Measurements from ENCODE around the gene STARD8. TPM values are rescaled to one million over a fixed set of nuclear protein-coding genes. Genes with fewer than 3 reads are reported as not detected.
A peak's percentile ranks its signal among the peaks of the same experiment; 100 is the strongest.

Gene STARD8
- total RNA-seq, 1 donor: 2.9 TPM

DNA sequence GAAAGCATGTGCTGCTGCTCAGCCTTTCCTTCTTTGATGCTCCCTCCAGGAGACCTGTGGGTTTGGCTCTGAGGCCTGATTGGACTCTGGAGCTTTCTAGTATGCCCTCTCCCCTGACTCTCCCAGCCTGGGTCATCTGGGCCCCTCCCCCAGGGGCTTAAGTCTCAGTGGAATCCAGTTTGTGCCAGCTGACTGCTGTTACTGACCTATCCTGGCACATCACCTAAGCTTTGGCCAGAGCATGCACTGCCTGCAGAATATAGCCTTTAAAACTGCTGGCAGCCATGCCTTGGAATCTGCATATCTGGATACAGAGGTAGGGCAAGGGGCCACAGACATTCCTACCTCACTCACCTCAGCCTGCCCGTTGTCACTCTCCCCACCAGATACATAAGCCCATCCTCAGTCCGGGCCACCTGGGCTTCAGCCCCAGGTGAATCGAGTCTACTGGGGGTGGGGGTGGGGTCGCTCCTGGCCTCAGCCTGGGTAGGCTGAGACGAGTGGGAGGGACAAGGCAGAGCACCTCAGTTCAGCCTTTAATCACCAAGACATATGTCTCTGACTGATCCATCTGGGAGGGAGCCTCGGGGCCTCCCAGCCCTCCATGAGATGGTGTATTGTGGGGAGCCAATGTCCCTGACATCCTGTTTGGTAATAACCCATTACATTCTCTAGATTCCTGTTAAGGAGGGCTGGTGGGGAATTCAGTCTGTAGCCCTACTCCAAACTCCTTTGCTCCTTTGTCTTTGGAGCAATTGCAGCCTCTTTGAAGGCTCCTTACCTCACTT, 61.2 kb downstream of the STARD8 start:
- TF ChIP-seq, protein P1, sequence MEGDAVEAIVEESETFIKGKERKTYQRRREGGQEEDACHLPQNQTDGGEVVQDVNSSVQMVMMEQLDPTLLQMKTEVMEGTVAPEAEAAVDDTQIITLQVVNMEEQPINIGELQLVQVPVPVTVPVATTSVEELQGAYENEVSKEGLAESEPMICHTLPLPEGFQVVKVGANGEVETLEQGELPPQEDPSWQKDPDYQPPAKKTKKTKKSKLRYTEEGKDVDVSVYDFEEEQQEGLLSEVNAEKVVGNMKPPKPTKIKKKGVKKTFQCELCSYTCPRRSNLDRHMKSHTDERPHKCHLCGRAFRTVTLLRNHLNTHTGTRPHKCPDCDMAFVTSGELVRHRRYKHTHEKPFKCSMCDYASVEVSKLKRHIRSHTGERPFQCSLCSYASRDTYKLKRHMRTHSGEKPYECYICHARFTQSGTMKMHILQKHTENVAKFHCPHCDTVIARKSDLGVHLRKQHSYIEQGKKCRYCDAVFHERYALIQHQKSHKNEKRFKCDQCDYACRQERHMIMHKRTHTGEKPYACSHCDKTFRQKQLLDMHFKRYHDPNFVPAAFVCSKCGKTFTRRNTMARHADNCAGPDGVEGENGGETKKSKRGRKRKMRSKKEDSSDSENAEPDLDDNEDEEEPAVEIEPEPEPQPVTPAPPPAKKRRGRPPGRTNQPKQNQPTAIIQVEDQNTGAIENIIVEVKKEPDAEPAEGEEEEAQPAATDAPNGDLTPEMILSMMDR (IDR thresholded peaks at IDR 0.05; ENCODE audit: insufficient read depth, low read length): no peak
- H3K4me3 ChIP-seq (ENCODE audit: low read depth, low read length): no peak overlapping the region
- DNase-seq (ENCODE audit: low read depth): no peak

DNA sequence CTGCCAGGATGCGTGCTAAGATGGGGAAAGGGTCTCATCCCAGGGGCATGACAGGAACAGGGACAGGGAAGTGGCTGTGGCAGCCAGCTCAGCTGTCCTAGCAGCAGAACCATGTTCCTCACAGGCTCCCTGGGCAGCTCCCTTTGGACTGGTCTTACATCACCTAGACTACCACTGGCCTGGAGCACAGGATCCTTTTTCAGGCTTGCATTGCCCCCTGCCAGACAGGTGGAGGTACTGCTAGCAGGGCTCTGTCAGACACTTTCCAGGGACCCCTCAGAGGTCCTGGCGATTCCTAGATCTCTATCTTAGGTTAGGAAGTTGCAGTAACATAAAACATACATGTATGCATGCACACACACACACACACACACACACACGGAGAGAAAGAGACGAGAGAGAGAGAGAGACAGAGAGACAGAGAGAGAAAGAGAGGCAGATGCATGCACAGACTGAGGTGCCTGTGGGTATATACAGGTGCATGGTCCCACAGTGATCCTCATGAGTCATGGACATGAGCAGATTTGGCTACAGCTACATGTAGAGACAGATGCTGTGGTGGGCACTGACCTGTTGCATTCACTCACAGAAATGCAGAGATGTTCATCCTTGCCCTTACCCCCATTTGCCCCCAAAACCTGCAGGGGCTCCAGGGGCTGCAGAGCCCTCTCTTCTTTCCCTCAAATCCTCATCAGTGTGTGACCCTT, 63.6 kb downstream of the STARD8 start:
- TF ChIP-seq, protein P1 (IDR thresholded peaks at IDR 0.05; ENCODE audit: insufficient read depth, low read length): peak; percentile 69
- H3K4me3 ChIP-seq (ENCODE audit: low read depth, low read length): no peak overlapping the region
- peak; percentile 66 for DNase-seq (ENCODE audit: low read depth)

DNA sequence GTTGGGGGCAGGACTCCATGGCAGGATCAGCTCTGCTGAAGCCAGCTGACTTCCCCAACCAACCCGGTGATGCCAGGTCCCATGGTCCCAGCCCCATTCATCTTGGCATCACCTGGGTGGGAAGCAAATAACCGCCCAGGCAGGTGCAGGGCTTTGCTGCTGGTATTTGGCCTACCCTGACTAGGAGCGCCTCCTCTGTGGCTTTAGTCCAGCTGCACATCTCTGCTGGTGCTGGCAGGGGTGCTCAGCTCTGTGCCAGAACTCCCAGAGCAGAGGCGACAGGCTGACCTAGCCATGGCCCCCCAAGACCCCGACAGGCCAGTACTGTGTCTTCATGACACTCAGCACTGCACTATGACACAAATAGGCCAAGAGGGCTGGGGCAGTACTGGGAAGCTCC, 64.4 kb downstream of the STARD8 start:
- DNase-seq (ENCODE audit: low read depth): no peak
- TF ChIP-seq, protein P1 (IDR thresholded peaks at IDR 0.05; ENCODE audit: insufficient read depth, low read length): no peak
- H3K4me3 ChIP-seq (ENCODE audit: low read depth, low read length): no peak overlapping the region

DNA sequence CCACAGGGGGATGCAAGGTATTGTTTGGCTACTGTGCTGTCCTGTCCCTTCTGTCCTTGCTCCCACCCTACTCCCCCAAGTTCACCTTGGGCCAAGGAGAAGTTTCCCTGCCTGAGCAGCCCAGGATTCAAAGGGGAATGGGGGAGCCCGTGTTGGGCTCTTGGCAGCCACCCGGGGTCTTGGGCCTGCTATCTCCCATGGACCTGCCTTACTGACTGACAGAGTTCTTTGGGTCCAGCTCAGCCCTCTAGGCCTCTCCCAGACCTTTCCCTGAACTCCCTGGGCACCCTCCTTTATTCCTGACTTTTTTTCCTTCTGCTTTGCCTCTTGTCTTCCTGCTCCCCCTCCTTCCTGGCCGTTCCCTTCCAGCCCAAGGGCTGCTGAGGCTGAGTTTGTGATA, 67.4 kb downstream of the STARD8 start:
- no peak for DNase-seq (ENCODE audit: low read depth)
- H3K4me3 ChIP-seq (ENCODE audit: low read depth, low read length): no peak overlapping the region
- TF ChIP-seq, protein P1 (IDR thresholded peaks at IDR 0.05; ENCODE audit: insufficient read depth, low read length): no peak

DNA sequence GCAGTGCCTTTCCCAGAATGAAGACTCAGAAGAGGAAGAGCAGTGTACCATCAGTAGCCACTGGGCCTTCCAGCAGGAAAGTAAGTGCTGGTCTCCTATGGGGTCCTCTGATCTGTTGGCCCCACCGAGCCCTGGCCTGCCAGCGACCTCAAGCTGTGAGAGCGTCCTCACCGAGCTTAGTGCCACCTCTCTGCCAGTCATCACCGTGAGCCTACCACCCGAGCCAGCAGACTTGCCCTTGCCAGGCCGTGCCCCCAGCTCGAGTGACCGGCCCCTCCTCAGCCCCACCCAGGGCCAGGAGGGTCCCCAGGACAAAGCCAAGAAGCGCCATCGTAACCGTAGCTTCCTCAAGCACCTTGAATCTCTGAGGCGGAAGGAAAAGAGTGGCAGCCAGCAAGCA, 69.7 kb downstream of the STARD8 start:
- TF ChIP-seq, protein P1 (IDR thresholded peaks at IDR 0.05; ENCODE audit: insufficient read depth, low read length): no peak
- DNase-seq (ENCODE audit: low read depth): no peak
- no peak overlapping the region for H3K4me3 ChIP-seq (ENCODE audit: low read depth, low read length)

DNA sequence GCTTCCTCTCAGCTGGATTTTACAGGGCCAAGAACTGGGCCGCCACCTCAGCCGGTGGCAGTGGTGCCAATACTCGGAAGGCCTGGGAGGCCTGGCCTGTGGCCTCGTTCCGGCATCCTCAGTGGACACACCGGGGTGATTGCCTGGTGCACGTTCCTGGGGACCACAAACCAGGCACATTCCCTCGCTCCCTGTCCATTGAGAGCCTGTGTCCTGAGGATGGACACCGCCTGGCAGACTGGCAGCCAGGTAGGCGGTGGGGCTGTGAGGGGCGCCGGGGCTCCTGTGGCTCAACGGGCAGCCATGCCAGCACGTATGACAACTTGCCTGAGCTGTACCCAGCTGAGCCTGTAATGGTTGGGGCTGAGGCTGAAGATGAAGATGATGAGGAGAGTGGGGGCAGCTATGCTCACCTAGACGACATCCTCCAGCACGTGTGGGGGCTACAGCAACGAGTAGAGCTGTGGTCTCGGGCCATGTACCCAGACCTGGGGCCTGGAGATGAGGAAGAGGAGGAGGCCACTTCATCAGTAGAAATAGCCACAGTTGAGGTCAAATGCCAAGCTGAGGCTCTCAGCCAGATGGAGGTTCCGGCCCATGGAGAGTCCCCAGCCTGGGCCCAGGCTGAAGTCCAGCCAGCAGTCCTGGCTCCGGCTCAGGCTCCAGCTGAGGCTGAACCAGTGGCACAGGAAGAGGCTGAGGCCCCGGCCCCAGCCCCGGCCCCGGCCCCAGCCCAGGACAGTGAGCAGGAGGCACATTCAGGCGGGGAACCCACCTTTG, 70.4 kb downstream of the STARD8 start:
- no peak for DNase-seq (ENCODE audit: low read depth)
- H3K4me3 ChIP-seq (ENCODE audit: low read depth, low read length): no peak overlapping the region
- TF ChIP-seq, protein P1 (IDR thresholded peaks at IDR 0.05; ENCODE audit: insufficient read depth, low read length): no peak

Data from fibroblast of the aortic adventitia (primary cell).